SK-N-SH treated with all-trans-retinoic acid at 6 μM for 48 hours (cell line): ENCODE measurements around the gene SFN.

Experiments
- CSDC2 ChIP-seq: fragments of 250-450 bp; sonication (Bioruptor Pico); IDR thresholded peaks from 2 replicates; pipeline ENCODE4 v1.5.0; 2020; ENCODE audit warnings: mild to moderate bottlenecking, moderate library complexity
- GLIS3 ChIP-seq: fragments of 250-450 bp; sonication (Bioruptor Pico); IDR thresholded peaks from 2 replicates; pipeline ENCODE4 v1.5.0; 2020; ENCODE audit warnings: mild to moderate bottlenecking, moderate library complexity
- ISL1 ChIP-seq: fragments of 250-450 bp; sonication (Bioruptor Pico); IDR thresholded peaks from 2 replicates; pipeline ENCODE4 v2.1.2; 2022; ENCODE audit warnings: mild to moderate bottlenecking, moderate library complexity
- OSR1 ChIP-seq: fragments of 250-450 bp; sonication (Bioruptor Pico); IDR thresholded peaks from 2 replicates; pipeline ENCODE4 v1.8.0; 2022; ENCODE audit warnings: moderate library complexity, mild to moderate bottlenecking, inconsistent platforms
- RARB ChIP-seq: fragments of 250-450 bp; sonication (Bioruptor Pico); IDR thresholded peaks from 2 replicates; pipeline ENCODE4 v1.8.0; 2021; ENCODE audit warnings: mild to moderate bottlenecking, moderate library complexity
- TSHZ2 ChIP-seq: fragments of 250-450 bp; sonication (Bioruptor Pico); IDR thresholded peaks from 2 replicates; pipeline ENCODE4 v1.5.0; 2020; ENCODE audit warnings: mild to moderate bottlenecking, moderate library complexity
- ZFP3 ChIP-seq: fragments of 250-450 bp; sonication (Bioruptor Pico); IDR thresholded peaks from 2 replicates; pipeline ENCODE4 v1.5.0; 2020; ENCODE audit warnings: mild to moderate bottlenecking, moderate library complexity
- ZNF565 ChIP-seq: fragments of 450-650 bp; formaldehyde crosslinking; conservative IDR thresholded peaks from 2 replicates; pipeline ENCODE4 v1.5.0; 2020; ENCODE audit warnings: low read depth, mild to moderate bottlenecking, moderate library complexity
- TF ChIP-seq, protein P1 (sequence below): fragments of 250-450 bp; sonication (Bioruptor Pico); IDR thresholded peaks from 2 replicates; pipeline ENCODE4 v1.5.1; 2020; ENCODE audit warnings: low read depth, mild to moderate bottlenecking, moderate library complexity

DNA sequence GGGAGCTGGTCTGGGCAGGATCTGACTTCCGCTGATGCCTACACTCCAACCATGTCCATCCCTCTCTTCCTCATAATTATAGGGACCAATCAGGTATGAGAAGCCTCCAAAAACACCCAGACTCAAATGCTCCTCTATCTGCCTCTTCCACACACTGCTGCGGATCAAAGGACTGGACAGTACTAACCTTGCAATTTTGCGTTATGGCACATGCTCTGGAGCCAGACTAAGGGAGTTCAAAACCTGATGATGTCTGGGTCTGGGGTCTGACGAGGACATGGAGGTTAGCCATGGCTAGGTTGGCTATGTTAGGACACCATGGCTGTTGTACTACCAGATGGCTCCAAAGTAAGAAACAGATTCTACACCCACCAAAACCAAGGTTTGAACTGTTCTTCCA, 16.8 kb downstream of the SFN start:
- TF ChIP-seq GLIS3 (CRISPR knock-in tag) = no peak
- TF ChIP-seq CSDC2 = no peak
- TF ChIP-seq, protein P1, sequence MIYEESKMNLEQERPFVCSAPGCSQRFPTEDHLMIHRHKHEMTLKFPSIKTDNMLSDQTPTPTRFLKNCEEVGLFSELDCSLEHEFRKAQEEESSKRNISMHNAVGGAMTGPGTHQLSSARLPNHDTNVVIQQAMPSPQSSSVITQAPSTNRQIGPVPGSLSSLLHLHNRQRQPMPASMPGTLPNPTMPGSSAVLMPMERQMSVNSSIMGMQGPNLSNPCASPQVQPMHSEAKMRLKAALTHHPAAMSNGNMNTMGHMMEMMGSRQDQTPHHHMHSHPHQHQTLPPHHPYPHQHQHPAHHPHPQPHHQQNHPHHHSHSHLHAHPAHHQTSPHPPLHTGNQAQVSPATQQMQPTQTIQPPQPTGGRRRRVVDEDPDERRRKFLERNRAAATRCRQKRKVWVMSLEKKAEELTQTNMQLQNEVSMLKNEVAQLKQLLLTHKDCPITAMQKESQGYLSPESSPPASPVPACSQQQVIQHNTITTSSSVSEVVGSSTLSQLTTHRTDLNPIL (CRISPR knock-in tag) = no peak
- no peak for TF ChIP-seq ZFP3 (CRISPR knock-in tag)
- no peak for TF ChIP-seq ZNF565 (CRISPR knock-in tag)
- no peak for TF ChIP-seq TSHZ2 (CRISPR knock-in tag)
- TF ChIP-seq RARB (CRISPR knock-in tag) = no peak
- no peak for TF ChIP-seq ISL1
- no peak for TF ChIP-seq OSR1 (CRISPR knock-in tag)
